ENCODE data around the gene DCAF11.

DCAF11 gene

DNA sequence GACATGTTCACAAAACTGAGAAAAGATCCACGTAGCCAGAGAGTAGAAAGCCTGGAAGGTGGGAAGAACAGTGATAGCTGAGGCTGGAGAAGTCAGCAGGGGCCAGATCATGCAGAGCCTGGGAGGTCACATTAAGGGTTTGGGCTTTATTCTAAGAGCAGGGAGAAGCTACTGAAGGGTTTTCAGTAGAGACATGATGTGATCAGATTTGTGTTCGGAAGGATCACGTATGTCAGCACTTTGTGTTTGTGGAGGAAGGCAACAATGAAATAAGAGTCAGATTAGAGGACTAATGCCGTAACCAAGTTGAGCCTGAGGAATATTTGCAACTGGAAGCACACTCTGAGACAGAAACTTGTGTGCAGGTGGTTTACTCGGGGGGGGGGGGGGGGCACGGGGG is 24.7 kb upstream of the DCAF11 start:
- Histone ChIP-seq H3K36me3 (ENCODE audit: control insufficient read depth in 2 of 2, insufficient read depth in 2 of 2, low read length in 2 of 2) (no peaks in the 10 kb centered on the region), H3K27me3 (ENCODE audit: control insufficient read depth in 1 of 2, insufficient read depth in 2 of 2, low read length in 2 of 2) (no peaks in the 10 kb centered on the region), H3K4me3 (ENCODE audit: low read length in 2 of 2) (no peak overlapping the region), H3K9me3 (ENCODE audit: control insufficient read depth in 2 of 2, low read length in 2 of 2) (no peaks in the 10 kb centered on the region), H3K4me1 (ENCODE audit: control insufficient read depth, insufficient read depth, low read length) (peaks cover 12% of the 10 kb centered on the region), H3K9ac (ENCODE audit: low read length in 2 of 2) (no peak overlapping the region), H3K27ac (ENCODE audit: low read length) (no peak overlapping the region)

DNA sequence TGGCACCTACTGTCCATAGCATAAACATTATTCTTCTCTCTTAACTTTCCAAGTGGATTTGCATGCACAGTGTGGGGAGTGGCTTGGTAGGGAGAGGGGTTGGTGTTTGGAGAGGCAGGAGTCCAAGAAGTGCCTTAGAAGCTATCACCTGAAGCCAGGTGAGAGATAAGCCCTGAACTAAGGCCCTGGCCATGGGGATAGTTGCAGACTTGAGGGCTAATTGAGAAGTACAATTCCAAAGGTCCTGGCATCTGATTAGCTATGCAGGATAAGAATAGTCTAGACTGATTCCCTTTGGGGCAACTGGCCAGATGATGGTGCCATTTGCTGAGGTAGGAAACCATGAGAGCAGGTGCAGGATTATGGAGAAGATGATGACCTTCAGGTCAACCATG is 22.5 kb upstream of the DCAF11 start:
- no peak overlapping the region for H3K4me3 ChIP-seq (ENCODE audit: low read length in 2 of 2)
- no peaks in the 10 kb centered on the region for H3K36me3 ChIP-seq (ENCODE audit: control insufficient read depth in 2 of 2, insufficient read depth in 2 of 2, low read length in 2 of 2)
- H3K9ac ChIP-seq (ENCODE audit: low read length in 2 of 2) = no peak overlapping the region
- H3K27ac ChIP-seq (ENCODE audit: low read length) = no peak overlapping the region
- no peaks in the 10 kb centered on the region for H3K27me3 ChIP-seq (ENCODE audit: control insufficient read depth in 1 of 2, insufficient read depth in 2 of 2, low read length in 2 of 2)
- H3K9me3 ChIP-seq (ENCODE audit: control insufficient read depth in 2 of 2, low read length in 2 of 2) = no peaks in the 10 kb centered on the region
- peaks cover 19% of the 10 kb centered on the region for H3K4me1 ChIP-seq (ENCODE audit: control insufficient read depth, insufficient read depth, low read length)

DNA sequence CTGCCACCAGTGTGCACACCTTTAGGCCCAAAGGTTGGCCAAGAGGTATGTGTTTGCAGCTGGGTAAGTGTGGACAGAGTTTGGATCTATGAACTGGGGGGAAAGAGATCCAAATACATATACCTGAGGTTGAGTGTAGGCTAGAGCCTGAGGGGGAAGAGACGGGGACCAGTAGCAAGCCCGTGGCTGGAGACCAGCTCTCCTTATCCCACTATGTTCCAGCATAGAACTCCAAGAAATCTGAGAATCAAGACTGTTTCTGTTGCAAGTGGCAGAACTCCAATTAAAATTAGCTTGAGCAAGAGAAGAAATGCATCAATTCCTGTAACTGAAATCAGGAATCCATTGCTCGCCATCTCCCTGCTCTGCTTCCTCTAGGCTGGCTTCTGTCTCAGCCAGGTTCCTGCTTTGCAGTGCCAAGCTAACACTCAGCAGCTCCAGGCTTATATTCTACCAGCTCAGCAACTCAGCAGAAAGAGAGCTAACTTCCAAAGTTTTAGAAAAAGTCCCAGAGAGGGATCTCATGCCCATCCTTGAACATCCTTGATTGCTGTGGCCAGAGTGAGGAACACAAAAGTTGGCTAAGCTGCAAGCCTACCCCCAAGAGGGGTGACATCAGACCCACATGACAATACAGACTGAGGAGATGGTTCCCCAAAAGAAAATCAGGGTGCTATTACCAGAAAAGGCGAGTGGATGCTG is 21.9 kb upstream of the DCAF11 start:
- no peaks in the 10 kb centered on the region for H3K9me3 ChIP-seq (ENCODE audit: control insufficient read depth in 2 of 2, low read length in 2 of 2)
- H3K4me1 ChIP-seq (ENCODE audit: control insufficient read depth, insufficient read depth, low read length) = peaks cover 19% of the 10 kb centered on the region
- H3K9ac ChIP-seq (ENCODE audit: low read length in 2 of 2) = no peak overlapping the region
- no peaks in the 10 kb centered on the region for H3K36me3 ChIP-seq (ENCODE audit: control insufficient read depth in 2 of 2, insufficient read depth in 2 of 2, low read length in 2 of 2)
- H3K27me3 ChIP-seq (ENCODE audit: control insufficient read depth in 1 of 2, insufficient read depth in 2 of 2, low read length in 2 of 2) = no peaks in the 10 kb centered on the region
- no peak overlapping the region for H3K27ac ChIP-seq (ENCODE audit: low read length)
- no peak overlapping the region for H3K4me3 ChIP-seq (ENCODE audit: low read length in 2 of 2)

DNA sequence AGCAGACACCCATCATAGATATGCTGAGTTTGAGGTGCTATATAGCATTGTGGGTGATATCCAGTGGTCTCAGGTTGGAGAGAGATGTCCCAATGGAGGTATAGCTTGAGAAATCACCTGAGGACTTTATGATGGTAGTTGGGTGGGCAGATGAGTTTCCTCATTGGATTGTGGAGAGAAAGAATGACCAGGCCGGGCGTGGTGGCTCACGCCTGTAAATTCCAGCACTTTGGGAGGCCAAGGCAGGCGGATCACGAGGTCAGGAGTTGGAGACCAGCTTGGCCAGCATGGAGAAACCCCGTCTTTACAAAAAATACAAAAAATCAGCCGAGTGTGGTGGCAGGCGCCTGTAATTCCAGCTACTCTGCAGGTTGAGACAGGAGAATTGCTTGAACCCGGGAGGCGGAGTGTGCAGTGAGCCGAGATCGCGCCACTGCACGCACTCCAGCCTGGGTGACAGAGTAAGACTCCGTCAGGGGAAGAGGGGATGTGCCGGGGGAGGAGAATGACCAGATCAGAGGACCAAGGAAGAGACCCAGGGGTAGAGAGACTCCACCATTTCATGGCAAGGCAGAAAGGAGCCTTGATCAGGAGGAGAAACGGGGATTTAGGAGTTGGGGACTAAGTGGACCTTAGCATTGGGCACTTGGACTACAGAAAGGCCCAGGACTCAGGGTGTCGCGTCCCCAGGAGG is 21.2 kb upstream of the DCAF11 start:
- Histone ChIP-seq H3K4me3 (ENCODE audit: low read length in 2 of 2) (peak overlapping the region; percentile 82 to 84), H3K36me3 (ENCODE audit: control insufficient read depth in 2 of 2, insufficient read depth in 2 of 2, low read length in 2 of 2) (no peaks in the 10 kb centered on the region), H3K27me3 (ENCODE audit: control insufficient read depth in 1 of 2, insufficient read depth in 2 of 2, low read length in 2 of 2) (no peaks in the 10 kb centered on the region), H3K9me3 (ENCODE audit: control insufficient read depth in 2 of 2, low read length in 2 of 2) (no peaks in the 10 kb centered on the region), H3K9ac (ENCODE audit: low read length in 2 of 2) (peak overlapping the region; percentile 58 to 68), H3K4me1 (ENCODE audit: control insufficient read depth, insufficient read depth, low read length) (peaks cover 19% of the 10 kb centered on the region), H3K27ac (ENCODE audit: low read length) (peak overlapping the region; percentile 70)

DNA sequence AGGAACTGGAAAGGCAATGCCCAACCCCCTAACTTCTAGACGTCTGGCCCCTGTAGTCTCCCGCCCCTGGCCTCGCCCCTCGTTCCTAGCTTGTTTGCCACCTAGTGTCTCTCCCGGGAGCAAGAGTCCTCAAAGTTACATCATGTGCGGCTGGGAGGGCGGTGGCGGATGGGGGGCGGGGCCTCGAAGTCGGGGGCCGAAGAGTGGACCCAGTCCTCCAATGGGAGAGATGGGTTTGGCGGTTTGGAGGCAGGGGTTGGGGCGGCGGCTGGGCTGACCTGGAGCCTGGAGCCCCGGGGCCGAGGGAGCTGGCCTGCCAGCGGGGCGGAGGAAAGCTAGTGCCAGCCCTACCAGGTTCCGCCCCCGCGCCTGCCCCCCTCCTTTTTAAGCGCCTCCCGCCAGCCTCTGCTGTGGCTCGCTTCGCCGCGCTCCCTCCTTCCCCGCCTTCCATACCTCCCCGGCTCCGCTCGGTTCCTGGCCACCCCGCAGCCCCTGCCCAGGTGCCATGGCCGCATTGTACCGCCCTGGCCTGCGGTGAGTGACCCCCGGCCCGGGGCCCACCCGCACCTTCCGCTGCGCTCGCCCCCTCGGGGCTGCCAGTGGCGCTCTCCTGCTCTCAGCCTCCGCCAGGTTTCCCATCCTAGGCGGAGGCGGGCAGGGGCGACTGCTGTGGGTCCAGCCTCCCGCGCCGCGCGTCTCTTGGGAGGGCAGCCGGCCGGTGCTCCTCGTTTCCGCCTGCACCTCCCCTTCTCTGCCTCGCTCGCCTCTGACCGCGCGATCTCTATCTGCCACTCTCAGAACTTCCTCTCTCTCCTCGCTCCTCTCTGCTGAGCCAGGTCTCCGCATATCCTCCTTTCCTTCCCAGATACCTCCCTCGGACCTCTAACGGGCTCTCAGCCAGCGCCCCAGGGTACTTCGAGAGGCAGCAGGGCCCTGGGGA is 20.4 kb upstream of the DCAF11 start, which contains the start of gene PCK2:
Gene PCK2, plus strand, starts transcription at position 411 of the 940 bp plus-strand sequence. Its CDS starts 95 bp downstream, at position 506.
- Histone ChIP-seq H3K9me3 (ENCODE audit: control insufficient read depth in 2 of 2, low read length in 2 of 2) (no peaks in the 10 kb centered on the region), H3K4me3 (ENCODE audit: low read length in 2 of 2) (peak within 1 kb of the TSS; percentile 82 to 84), H3K4me1 (ENCODE audit: control insufficient read depth, insufficient read depth, low read length) (peaks cover 19% of the 10 kb centered on the region), H3K36me3 (ENCODE audit: control insufficient read depth in 2 of 2, insufficient read depth in 2 of 2, low read length in 2 of 2) (no peaks in the 10 kb centered on the region), H3K27me3 (ENCODE audit: control insufficient read depth in 1 of 2, insufficient read depth in 2 of 2, low read length in 2 of 2) (no peaks in the 10 kb centered on the region), H3K9ac (ENCODE audit: low read length in 2 of 2) (peak within 1 kb of the TSS; percentile 68 to 80), H3K27ac (ENCODE audit: low read length) (peak within 1 kb of the TSS; percentile 70)

DNA sequence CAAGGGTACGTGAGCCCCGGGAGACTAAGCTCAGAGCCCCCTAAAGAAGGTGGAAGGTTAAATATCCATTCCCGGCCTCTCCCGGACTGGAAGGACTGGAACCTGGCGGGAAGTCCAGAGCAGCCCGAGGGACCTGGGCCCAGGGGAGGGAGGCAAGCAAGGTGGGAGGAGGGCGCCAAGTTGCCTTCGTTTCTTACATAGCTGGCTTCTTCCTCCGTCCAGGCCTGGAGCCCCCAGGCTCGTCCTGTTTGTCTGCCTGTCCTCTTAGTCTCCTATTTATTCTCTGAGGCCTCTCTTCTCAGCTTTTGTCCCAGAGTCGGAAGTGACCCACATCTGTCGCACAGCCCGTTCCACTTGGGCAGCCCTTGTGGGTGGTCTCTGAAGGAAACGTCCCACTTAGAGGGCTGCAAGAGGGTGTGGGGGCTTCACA is 19.7 kb upstream of the DCAF11 start:
- H3K27me3 ChIP-seq (ENCODE audit: control insufficient read depth in 1 of 2, insufficient read depth in 2 of 2, low read length in 2 of 2) = no peaks in the 10 kb centered on the region
- peak overlapping the region; percentile 58 for H3K27ac ChIP-seq (ENCODE audit: low read length)
- peaks cover 19% of the 10 kb centered on the region for H3K4me1 ChIP-seq (ENCODE audit: control insufficient read depth, insufficient read depth, low read length)

DNA sequence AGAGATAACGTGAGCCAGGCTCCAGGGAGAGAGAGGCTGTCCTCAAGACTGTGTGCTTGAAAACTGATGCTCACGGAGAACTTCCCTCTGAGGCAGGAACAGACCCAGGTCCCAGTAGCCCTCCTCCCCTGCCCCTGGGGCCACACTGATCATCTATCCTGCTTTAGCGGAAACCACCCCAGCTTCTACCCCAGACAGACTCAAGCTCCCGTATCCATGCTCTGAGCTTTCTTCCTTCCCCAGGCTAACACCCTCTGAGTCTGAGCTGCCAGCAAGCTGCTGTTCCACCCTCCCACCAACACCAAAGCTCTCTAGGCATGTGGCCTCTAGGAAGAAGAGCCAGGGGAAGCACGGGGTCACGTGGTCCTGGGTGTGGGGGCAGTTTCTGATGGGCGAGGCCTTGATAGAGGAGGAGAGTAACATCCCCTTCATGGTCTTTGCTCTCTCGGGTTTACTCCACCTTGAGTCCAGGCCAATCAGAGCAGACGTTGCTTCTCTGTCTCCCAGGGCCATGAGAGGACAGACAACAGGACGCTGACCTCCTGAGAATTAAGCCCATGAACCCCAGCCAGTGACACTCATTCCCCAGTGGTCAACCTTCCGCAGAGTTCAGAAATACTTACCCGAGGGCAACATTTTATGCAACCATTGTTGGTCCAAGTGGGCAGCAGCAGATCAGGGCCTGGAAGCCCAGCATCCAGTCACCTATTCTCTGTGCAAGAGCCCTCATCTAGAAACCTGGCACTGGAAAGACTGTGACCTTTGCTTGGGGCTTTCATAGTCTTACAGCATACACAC is 19.1 kb upstream of the DCAF11 start:
- peak overlapping the region; percentile 82 to 84 for H3K4me3 ChIP-seq (ENCODE audit: low read length in 2 of 2)
- H3K36me3 ChIP-seq (ENCODE audit: control insufficient read depth in 2 of 2, insufficient read depth in 2 of 2, low read length in 2 of 2) = peaks cover 0 to 2% of the 10 kb centered on the region in 2 donors
- H3K9me3 ChIP-seq (ENCODE audit: control insufficient read depth in 2 of 2, low read length in 2 of 2) = no peaks in the 10 kb centered on the region
- peak overlapping the region; percentile 68 to 80 for H3K9ac ChIP-seq (ENCODE audit: low read length in 2 of 2)
- peaks cover 19% of the 10 kb centered on the region for H3K4me1 ChIP-seq (ENCODE audit: control insufficient read depth, insufficient read depth, low read length)
- no peaks in the 10 kb centered on the region for H3K27me3 ChIP-seq (ENCODE audit: control insufficient read depth in 1 of 2, insufficient read depth in 2 of 2, low read length in 2 of 2)
- H3K27ac ChIP-seq (ENCODE audit: low read length) = peak overlapping the region; percentile 58

More for the DNA sequence above, 19.7 kb upstream of the DCAF11 start:
- peak overlapping the region; percentile 82 to 84 for H3K4me3 ChIP-seq (ENCODE audit: low read length in 2 of 2)
- peaks cover 0 to 2% of the 10 kb centered on the region in 2 donors for H3K36me3 ChIP-seq (ENCODE audit: control insufficient read depth in 2 of 2, insufficient read depth in 2 of 2, low read length in 2 of 2)
- no peaks in the 10 kb centered on the region for H3K9me3 ChIP-seq (ENCODE audit: control insufficient read depth in 2 of 2, low read length in 2 of 2)
- H3K9ac ChIP-seq (ENCODE audit: low read length in 2 of 2) = peak overlapping the region; percentile 68 to 80

DNA sequence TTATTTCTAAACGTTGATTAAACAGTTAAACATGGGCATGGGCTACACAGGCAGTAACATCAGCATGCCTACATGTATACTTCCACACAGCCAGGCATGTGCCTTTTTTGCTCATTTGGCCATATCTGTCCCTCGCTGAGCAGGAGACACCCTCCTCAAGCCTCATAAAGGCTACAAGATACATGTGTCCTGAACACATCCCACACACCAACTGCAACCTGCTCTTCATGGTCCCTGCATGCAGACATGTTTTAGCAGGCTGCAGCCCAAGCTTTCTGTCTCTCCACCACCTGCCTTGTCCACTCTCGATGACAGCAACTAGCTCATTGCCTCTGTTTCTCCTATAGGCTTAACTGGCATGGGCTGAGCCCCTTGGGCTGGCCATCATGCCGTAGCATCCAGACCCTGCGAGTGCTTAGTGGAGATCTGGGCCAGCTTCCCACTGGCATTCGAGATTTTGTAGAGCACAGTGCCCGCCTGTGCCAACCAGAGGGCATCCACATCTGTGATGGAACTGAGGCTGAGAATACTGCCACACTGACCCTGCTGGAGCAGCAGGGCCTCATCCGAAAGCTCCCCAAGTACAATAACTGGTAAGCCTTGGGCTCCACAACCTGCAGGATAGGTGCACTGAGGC is 17.9 kb upstream of the DCAF11 start:
- no peak overlapping the region for H3K4me3 ChIP-seq (ENCODE audit: low read length in 2 of 2)
- no peaks in the 10 kb centered on the region for H3K27me3 ChIP-seq (ENCODE audit: control insufficient read depth in 1 of 2, insufficient read depth in 2 of 2, low read length in 2 of 2)
- peaks cover 0 to 2% of the 10 kb centered on the region in 2 donors for H3K36me3 ChIP-seq (ENCODE audit: control insufficient read depth in 2 of 2, insufficient read depth in 2 of 2, low read length in 2 of 2)
- H3K4me1 ChIP-seq (ENCODE audit: control insufficient read depth, insufficient read depth, low read length) = peaks cover 19% of the 10 kb centered on the region
- H3K27ac ChIP-seq (ENCODE audit: low read length) = no peak overlapping the region
- no peak overlapping the region for H3K9ac ChIP-seq (ENCODE audit: low read length in 2 of 2)
- no peaks in the 10 kb centered on the region for H3K9me3 ChIP-seq (ENCODE audit: control insufficient read depth in 2 of 2, low read length in 2 of 2)

DNA sequence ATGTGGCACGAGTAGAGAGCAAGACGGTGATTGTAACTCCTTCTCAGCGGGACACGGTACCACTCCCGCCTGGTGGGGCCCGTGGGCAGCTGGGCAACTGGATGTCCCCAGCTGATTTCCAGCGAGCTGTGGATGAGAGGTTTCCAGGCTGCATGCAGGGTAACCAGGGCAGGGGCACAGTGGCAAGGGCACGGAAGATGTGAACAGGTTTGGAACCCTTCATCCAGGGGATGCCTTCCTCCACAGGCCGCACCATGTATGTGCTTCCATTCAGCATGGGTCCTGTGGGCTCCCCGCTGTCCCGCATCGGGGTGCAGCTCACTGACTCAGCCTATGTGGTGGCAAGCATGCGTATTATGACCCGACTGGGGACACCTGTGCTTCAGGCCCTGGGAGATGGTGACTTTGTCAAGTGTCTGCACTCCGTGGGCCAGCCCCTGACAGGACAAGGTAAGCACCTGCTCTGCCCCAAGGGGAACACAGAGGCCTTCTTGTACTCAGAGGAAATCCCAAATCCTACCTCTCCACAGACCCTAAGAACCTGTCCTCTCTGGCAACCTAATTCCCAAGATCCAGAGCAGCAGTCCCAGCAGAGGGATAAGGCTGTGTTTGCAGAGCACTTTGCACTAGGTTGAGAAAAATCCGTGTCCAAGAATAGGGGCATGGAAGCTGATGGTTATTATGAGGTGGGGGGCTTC is 16.2 kb upstream of the DCAF11 start:
- Histone ChIP-seq H3K27me3 (ENCODE audit: control insufficient read depth in 1 of 2, insufficient read depth in 2 of 2, low read length in 2 of 2) (no peaks in the 10 kb centered on the region), H3K9me3 (ENCODE audit: control insufficient read depth in 2 of 2, low read length in 2 of 2) (no peaks in the 10 kb centered on the region), H3K4me1 (ENCODE audit: control insufficient read depth, insufficient read depth, low read length) (peaks cover 16% of the 10 kb centered on the region), H3K36me3 (ENCODE audit: control insufficient read depth in 2 of 2, insufficient read depth in 2 of 2, low read length in 2 of 2) (peaks cover 0 to 2% of the 10 kb centered on the region in 2 donors), H3K4me3 (ENCODE audit: low read length in 2 of 2) (no peak overlapping the region), H3K27ac (ENCODE audit: low read length) (no peak overlapping the region), H3K9ac (ENCODE audit: low read length in 2 of 2) (no peak overlapping the region)

Data from stomach smooth muscle (tissue), 2 donors.